ENCODE data around the gene FAM168A. TPM values are rescaled to one million over a fixed set of nuclear protein-coding genes. Genes with fewer than 3 reads are reported as not detected.
"Not testable (repeated sequence)": the region's sequence is repeated elsewhere in the genome, so short reads cannot be mapped to it uniquely, and the experiment has no call there.

The FAM168A gene
- total RNA-seq, 3 donors from 2014 or later (not counting 1 experiment from before 2014, with no cell fraction given), result 27.4 to 39.8 (median 30.4) TPM

DNA sequence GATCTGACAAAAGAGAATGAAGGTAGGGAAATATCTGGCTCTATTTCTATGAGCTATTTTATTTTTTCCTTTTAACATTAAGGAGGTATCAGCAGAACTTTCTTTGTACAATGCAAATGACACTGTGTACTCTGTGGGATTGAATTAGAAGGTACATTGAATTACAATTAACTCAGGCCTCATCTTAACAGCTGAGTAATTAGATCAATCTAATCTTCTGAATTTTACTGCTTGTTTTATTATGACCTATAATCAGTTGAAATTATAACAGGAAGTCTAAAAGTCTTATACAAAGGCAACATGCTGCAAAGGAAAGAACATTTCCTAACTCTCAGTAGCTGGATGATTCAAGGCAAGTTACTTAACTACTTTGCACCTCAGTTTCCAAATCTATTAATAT, 151.9 kb downstream of the FAM168A start:
- Mint-ChIP-seq H3K4me1 (peaks cover 0 to 13% of the 10 kb centered on the region in 2 donors), H3K27ac (peak overlapping the region in 1 of 2 donors; percentile 17)
- H3K36me3 ChIP-seq (ENCODE audit: control insufficient read depth, insufficient read depth, low read length), result no peaks in the 10 kb centered on the region

DNA sequence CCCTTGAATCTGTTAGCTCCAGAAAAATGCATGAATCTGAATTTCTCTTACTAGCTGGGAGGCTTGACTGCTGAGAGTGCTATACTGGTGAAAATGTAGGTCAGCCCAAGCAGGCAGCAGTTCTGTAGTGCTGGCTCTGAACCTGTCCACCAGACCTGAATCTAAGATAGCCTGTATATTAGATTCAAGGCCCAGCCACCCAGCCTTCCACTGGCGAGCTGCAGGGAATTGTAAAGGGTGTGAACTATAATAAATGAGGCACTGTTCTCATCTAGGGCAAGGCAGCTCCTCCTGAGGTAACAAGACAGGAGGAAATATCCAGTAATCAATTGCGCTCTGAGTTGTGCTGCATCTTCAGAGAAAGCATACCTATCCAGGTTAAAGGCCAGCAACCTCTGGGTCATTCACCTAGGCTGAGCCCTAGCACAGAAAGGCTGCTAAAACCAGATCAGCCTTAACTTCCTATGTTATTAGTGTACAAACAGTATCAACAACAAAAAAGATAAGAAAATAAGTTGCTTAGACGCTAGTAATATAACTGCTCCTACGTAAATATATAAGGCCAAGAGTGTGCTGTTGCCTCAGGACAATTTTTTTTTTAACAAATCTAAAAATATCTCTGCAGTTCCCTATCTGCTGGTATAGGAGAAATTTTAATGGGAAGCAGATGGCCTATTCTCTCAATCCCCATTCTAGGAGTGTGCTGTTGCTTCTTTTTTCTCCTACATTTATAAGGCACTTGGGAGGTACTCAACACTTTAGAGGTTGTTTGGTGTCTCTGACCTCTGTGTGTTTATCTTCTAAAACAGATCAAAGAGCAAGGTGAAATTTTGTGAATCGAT, 158.7 kb downstream of the FAM168A start:
- H3K27me3 Mint-ChIP-seq (ENCODE audit: low read depth in 2 of 2), result no peaks in the 10 kb centered on the region

More for the DNA sequence above, 151.9 kb downstream of the FAM168A start:
- Histone ChIP-seq H3K27ac (ENCODE audit: low read length) (no peak overlapping the region), H3K9me3 (ENCODE audit: control insufficient read depth, insufficient read depth, low read length) (no peaks in the 10 kb centered on the region), H3K4me3 (ENCODE audit: low read length) (no peak overlapping the region), H3K4me1 (ENCODE audit: control insufficient read depth, insufficient read depth, low read length) (no peaks in the 10 kb centered on the region), H3K27me3 (ENCODE audit: control insufficient read depth, insufficient read depth, low read length) (no peaks in the 10 kb centered on the region)
- ATAC-seq (no peak), DNase-seq (no peak)
- Mint-ChIP-seq H3K4me3 (no peak overlapping the region), H3K9me3 (no peaks in the 10 kb centered on the region), H3K36me3 (no peaks in the 10 kb centered on the region), H3K27me3 (ENCODE audit: low read depth in 2 of 2) (no peaks in the 10 kb centered on the region)
- TF ChIP-seq, protein P1, sequence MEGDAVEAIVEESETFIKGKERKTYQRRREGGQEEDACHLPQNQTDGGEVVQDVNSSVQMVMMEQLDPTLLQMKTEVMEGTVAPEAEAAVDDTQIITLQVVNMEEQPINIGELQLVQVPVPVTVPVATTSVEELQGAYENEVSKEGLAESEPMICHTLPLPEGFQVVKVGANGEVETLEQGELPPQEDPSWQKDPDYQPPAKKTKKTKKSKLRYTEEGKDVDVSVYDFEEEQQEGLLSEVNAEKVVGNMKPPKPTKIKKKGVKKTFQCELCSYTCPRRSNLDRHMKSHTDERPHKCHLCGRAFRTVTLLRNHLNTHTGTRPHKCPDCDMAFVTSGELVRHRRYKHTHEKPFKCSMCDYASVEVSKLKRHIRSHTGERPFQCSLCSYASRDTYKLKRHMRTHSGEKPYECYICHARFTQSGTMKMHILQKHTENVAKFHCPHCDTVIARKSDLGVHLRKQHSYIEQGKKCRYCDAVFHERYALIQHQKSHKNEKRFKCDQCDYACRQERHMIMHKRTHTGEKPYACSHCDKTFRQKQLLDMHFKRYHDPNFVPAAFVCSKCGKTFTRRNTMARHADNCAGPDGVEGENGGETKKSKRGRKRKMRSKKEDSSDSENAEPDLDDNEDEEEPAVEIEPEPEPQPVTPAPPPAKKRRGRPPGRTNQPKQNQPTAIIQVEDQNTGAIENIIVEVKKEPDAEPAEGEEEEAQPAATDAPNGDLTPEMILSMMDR (IDR thresholded peaks at IDR 0.05), result no peak
- intact Hi-C loops (cut with micrococcal nuclease), result no loop called here

DNA sequence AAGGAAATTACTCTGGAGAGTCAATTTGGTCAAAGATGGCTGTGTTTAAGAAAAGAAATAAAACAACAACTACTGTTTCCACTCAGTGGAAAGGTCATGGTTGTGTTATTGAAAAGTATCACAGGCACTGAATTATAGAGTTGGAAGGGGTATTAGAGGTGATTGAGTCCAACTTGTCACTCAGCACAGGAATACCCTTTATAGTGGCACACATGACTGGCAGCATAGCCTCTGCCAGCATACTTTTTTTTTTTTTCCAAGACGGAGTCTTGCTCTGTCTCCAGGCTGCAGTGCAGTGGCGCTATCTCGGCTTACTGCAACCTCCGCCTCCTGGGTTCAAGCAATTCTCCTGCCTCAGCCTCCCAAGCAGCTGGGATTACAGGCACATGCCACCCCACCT, 161.1 kb downstream of the FAM168A start:
- H3K9me3 ChIP-seq (ENCODE audit: control insufficient read depth, insufficient read depth, low read length); H3K9me3 Mint-ChIP-seq; H3K36me3 Mint-ChIP-seq; H3K4me3 ChIP-seq (ENCODE audit: low read length); H3K36me3 ChIP-seq (ENCODE audit: control insufficient read depth, insufficient read depth, low read length); DNase-seq; ATAC-seq; H3K4me3 Mint-ChIP-seq; H3K27ac ChIP-seq (ENCODE audit: low read length); H3K27me3 Mint-ChIP-seq (ENCODE audit: low read depth in 2 of 2); H3K4me1 ChIP-seq (ENCODE audit: control insufficient read depth, insufficient read depth, low read length); intact Hi-C loops (cut with micrococcal nuclease); H3K27me3 ChIP-seq (ENCODE audit: control insufficient read depth, insufficient read depth, low read length); H3K4me1 Mint-ChIP-seq; H3K27ac Mint-ChIP-seq: not testable (repeated sequence)
- WGBS (ENCODE audit: insufficient coverage), result 97% methylated on average over 4 of the region's 4 CpGs

More for the DNA sequence above, 158.7 kb downstream of the FAM168A start:
- H3K27me3 ChIP-seq (ENCODE audit: control insufficient read depth, insufficient read depth, low read length), result no peaks in the 10 kb centered on the region
- Mint-ChIP-seq H3K4me3 (no peak overlapping the region), H3K36me3 (no peaks in the 10 kb centered on the region), H3K27ac (no peak overlapping the region), H3K4me1 (peaks cover 0 to 4% of the 10 kb centered on the region in 2 donors), H3K9me3 (no peaks in the 10 kb centered on the region)
- H3K27ac ChIP-seq (ENCODE audit: low read length), result no peak overlapping the region
- no peak overlapping the region for H3K4me3 ChIP-seq (ENCODE audit: low read length)
- ATAC-seq (no peak), DNase-seq (no peak)
- TF ChIP-seq, protein P1 (IDR thresholded peaks at IDR 0.05), result no peak
- no peaks in the 10 kb centered on the region for H3K36me3 ChIP-seq (ENCODE audit: control insufficient read depth, insufficient read depth, low read length)
- intact Hi-C loops (cut with micrococcal nuclease), result no loop called here
- 93% methylated on average over 5 of the region's 5 CpGs for WGBS (ENCODE audit: insufficient coverage)
- H3K4me1 ChIP-seq (ENCODE audit: control insufficient read depth, insufficient read depth, low read length), result no peaks in the 10 kb centered on the region
- no peaks in the 10 kb centered on the region for H3K9me3 ChIP-seq (ENCODE audit: control insufficient read depth, insufficient read depth, low read length)

DNA sequence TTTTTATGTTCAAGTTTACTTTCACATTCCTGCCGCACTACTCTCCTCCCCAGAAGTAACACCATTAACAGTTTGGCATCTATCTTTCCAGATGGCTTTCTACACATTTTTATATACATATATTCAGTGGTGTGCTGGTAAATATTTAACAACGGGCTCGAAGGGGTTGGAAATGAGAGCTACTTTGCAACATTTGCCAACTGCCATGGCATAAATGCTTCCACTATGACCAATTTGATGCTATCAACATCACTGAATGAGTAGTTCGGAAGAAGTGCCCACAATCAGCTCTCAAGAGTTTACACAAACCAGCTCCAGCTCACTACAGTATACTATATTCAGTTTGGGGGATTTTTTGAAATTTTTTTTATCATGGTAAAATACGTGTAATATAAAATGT, 166.5 kb downstream of the FAM168A start:
- 92% methylated on average over 3 of the region's 5 CpGs for WGBS (ENCODE audit: insufficient coverage)
- H3K4me3 Mint-ChIP-seq, result no peak overlapping the region

More for the DNA sequence above, 166.5 kb downstream of the FAM168A start:
- no peaks in the 10 kb centered on the region for H3K36me3 ChIP-seq (ENCODE audit: control insufficient read depth, insufficient read depth, low read length)
- ATAC-seq (no peak), DNase-seq (no peak)
- Mint-ChIP-seq H3K9me3 (no peaks in the 10 kb centered on the region), H3K4me1 (peaks cover 0 to 6% of the 10 kb centered on the region in 2 donors), H3K36me3 (no peaks in the 10 kb centered on the region), H3K27me3 (ENCODE audit: low read depth in 2 of 2) (no peaks in the 10 kb centered on the region), H3K27ac (no peak overlapping the region)
- no peaks in the 10 kb centered on the region for H3K27me3 ChIP-seq (ENCODE audit: control insufficient read depth, insufficient read depth, low read length)
- H3K4me1 ChIP-seq (ENCODE audit: control insufficient read depth, insufficient read depth, low read length), result no peaks in the 10 kb centered on the region
- H3K9me3 ChIP-seq (ENCODE audit: control insufficient read depth, insufficient read depth, low read length), result no peaks in the 10 kb centered on the region
- no peak overlapping the region for H3K4me3 ChIP-seq (ENCODE audit: low read length)
- intact Hi-C loops (cut with micrococcal nuclease), result no loop called here
- TF ChIP-seq, protein P1 (IDR thresholded peaks at IDR 0.05), result no peak
- H3K27ac ChIP-seq (ENCODE audit: low read length), result no peak overlapping the region

Measured in natural killer cell (primary cell).